Measurements from ENCODE around the gene EPS15. TPM values are rescaled to one million over a fixed set of nuclear protein-coding genes. Genes with fewer than 3 reads are reported as not detected.

Gene EPS15
- total and polyA plus RNA-seq, 2 donors from 2014 or later, result 17.5 to 91.3 TPM

GRCh38 chr1:51549901-51550300 lies 30.8 kb upstream of the EPS15 start:
- Histone ChIP-seq H3K27me3 (ENCODE audit: control insufficient read depth, insufficient read depth, low read length) (no peaks in the 10 kb centered on the region), H3K36me3 (ENCODE audit: control insufficient read depth in 2 of 3, insufficient read depth in 3 of 3, low read length in 3 of 3) (no peaks in the 10 kb centered on the region), H3K9me3 (ENCODE audit: control insufficient read depth in 2 of 3, insufficient read depth in 1 of 3, low read length in 3 of 3) (no peaks in the 10 kb centered on the region), H3K9ac (ENCODE audit: low read length in 3 of 3) (no peak overlapping the region), H3K4me1 (ENCODE audit: control insufficient read depth in 2 of 3, insufficient read depth in 2 of 3, low read depth in 1 of 3, low read length in 3 of 3) (no peaks in the 10 kb centered on the region), H3K4me3 (ENCODE audit: low read length in 3 of 3) (no peak overlapping the region), H3K27ac (ENCODE audit: low read depth in 2 of 2, low read length in 2 of 2) (no peak overlapping the region)
- DNase-seq (no peak), FAIRE-seq (no peak)
- intact Hi-C loops (cut with DNase I), result no loop called here
- no peak for TF ChIP-seq CTCF (IDR thresholded peaks at IDR 0.05; ENCODE audit: borderline replicate concordance, extremely low read depth, insufficient read depth)

DNA sequence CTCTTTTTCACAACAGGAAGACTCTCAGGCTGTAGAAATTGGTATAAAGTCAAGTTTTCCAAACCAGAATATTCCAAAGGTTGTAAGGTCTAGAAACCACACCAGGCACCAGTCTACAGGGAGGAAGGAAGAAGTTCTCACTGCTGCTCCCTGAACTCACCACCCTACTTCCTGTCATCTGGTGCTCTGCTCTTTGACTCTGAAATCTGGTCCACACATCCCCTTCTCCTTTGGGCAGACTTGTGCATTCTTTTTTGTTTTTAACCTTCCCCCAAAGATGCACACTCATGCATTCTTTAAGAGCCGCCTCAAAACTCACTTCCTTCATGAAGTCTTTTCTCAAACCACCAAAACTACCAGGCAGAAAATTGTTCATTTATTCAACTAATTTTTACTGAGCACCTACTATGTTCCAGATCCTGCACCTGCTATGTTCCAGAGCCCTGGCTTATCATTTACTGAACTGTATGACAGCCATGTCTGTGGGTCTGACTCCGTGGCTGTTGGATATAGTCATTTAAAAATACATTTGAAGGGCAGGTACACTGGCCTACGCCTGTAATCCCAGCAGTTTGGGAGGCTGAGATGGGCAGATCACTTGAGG lies 30.1 kb upstream of the EPS15 start:
- Histone ChIP-seq H3K9me3 (ENCODE audit: control insufficient read depth in 2 of 3, insufficient read depth in 1 of 3, low read length in 3 of 3) (no peaks in the 10 kb centered on the region), H3K4me3 (ENCODE audit: low read length in 3 of 3) (no peak overlapping the region), H3K27me3 (ENCODE audit: control insufficient read depth, insufficient read depth, low read length) (no peaks in the 10 kb centered on the region), H3K27ac (ENCODE audit: low read depth in 2 of 2, low read length in 2 of 2) (no peak overlapping the region), H3K4me1 (ENCODE audit: control insufficient read depth in 2 of 3, insufficient read depth in 2 of 3, low read depth in 1 of 3, low read length in 3 of 3) (no peaks in the 10 kb centered on the region), H3K36me3 (ENCODE audit: control insufficient read depth in 2 of 3, insufficient read depth in 3 of 3, low read length in 3 of 3) (no peaks in the 10 kb centered on the region), H3K9ac (ENCODE audit: low read length in 3 of 3) (no peak overlapping the region)
- FAIRE-seq, result no peak
- intact Hi-C loops (cut with DNase I), result no loop called here
- TF ChIP-seq CTCF (IDR thresholded peaks at IDR 0.05; ENCODE audit: borderline replicate concordance, extremely low read depth, insufficient read depth), result no peak
- peak in 1 of 5 donors; percentile 13 for DNase-seq

DNA sequence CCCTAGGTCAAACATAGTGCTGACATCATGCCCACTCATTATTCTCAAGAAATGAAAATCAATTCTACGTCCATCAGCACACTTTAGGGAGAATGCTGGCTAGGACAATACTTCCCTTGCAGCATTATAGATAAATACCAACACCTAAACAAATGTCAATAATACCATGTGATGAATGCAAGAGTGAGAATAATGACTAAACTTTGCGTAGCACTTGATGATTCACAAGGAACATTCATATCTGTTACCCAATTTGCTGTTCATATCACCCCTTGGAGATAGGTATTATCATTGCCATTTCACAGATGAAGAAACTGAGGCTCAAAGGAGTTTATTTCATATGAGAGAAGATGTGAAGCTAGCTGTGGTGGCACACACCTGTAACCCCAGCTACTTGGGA lies 24.8 kb upstream of the EPS15 start:
- Histone ChIP-seq H3K9ac (ENCODE audit: low read length in 3 of 3) (no peak overlapping the region), H3K36me3 (ENCODE audit: control insufficient read depth in 2 of 3, insufficient read depth in 3 of 3, low read length in 3 of 3) (no peaks in the 10 kb centered on the region), H3K4me1 (ENCODE audit: control insufficient read depth in 2 of 3, insufficient read depth in 2 of 3, low read depth in 1 of 3, low read length in 3 of 3) (no peaks in the 10 kb centered on the region), H3K9me3 (ENCODE audit: control insufficient read depth in 2 of 3, insufficient read depth in 1 of 3, low read length in 3 of 3) (no peaks in the 10 kb centered on the region), H3K4me3 (ENCODE audit: low read length in 3 of 3) (no peak overlapping the region), H3K27ac (ENCODE audit: low read depth in 2 of 2, low read length in 2 of 2) (no peak overlapping the region), H3K27me3 (ENCODE audit: control insufficient read depth, insufficient read depth, low read length) (no peaks in the 10 kb centered on the region)
- intact Hi-C loops (cut with DNase I), result no loop called here
- FAIRE-seq, result no peak
- TF ChIP-seq CTCF (IDR thresholded peaks at IDR 0.05; ENCODE audit: borderline replicate concordance, extremely low read depth, insufficient read depth), result no peak
- no peak for DNase-seq
